Psoas muscle (tissue), 8 donors: ENCODE measurements around the gene PCDHGA9. TPM values are rescaled to one million over a fixed set of nuclear protein-coding genes. Genes with fewer than 3 reads are reported as not detected.
"Not testable (repeated sequence)": the region's sequence is repeated elsewhere in the genome, so short reads cannot be mapped to it uniquely, and the experiment has no call there.

Source experiments
- ATAC-seq, 4 donors: fragments of 200-7000 bp; cut with Tn5 transposase; one replicate each; pipeline ENCODE4 v1.9.1; 2020; ENCODE audit warnings: moderate library complexity in 3 of 4, mild to moderate bottlenecking in 2 of 4
- DNase-seq, 2 donors: peaks; one replicate each; pipeline ENCODE4 v3.0.0-alpha.2; 2020
- H3K27ac ChIP-seq: fragments of 200-600 bp; one replicate; pipeline ENCODE4 v1.8.0; 2022
- H3K27me3 ChIP-seq, 3 donors: fragments of 200-600 bp in 1 of 3; one replicate each; pipeline versions ENCODE4 v1.6.1 to v1.8.0; 2013 to 2022; ENCODE audit warnings: low read length in 2 of 3, mild to moderate bottlenecking in 2 of 3, moderate library complexity in 1 of 3; ENCODE audit not compliant: insufficient read depth in 3 of 3
- H3K36me3 ChIP-seq, 2 donors: fragments of 200-600 bp in 1 of 2; one replicate each; pipeline versions ENCODE4 v1.6.1 to v1.8.0; 2013 to 2022; ENCODE audit warnings: low read depth in 1 of 2, mild to moderate bottlenecking in 1 of 2, moderate library complexity in 1 of 2; ENCODE audit not compliant: insufficient read depth in 1 of 2
- H3K4me1 ChIP-seq: fragments of 200-600 bp; one replicate; pipeline ENCODE4 v1.8.0; 2022
- H3K4me3 ChIP-seq: fragments of 200-600 bp; one replicate; pipeline ENCODE4 v1.8.0; 2022; ENCODE audit warnings: mild to moderate bottlenecking
- H3K9me3 ChIP-seq: fragments of 200-600 bp; one replicate; pipeline ENCODE4 v1.8.0; 2022
- CTCF ChIP-seq: fragments of 200-600 bp; IDR thresholded peaks from one replicate; pipeline ENCODE4 v1.8.0; 2022; ENCODE audit warnings: antibody characterized with exemption
- WGBS, 3 donors: extraction: QIAGEN DNeasy Blood & Tissue Kit; methylation state at CpG; one replicate each; pipeline versions ENCODE4 v1.1.6 to v1.1.7; 2013; 5-methylcytosine and 5-hydroxymethylcytosine counted together
- intact Hi-C, 2 donors: fragments of 100-400 bp; cut with DNase I; formaldehyde crosslinking; loops; one replicate each; pipeline versions ENCODE4 v1.11.0 to v1.14.2; 2022
- polyA plus RNA-seq, 3 donors: library from polyadenylated mRNA; stranded (reverse); fragments of 200-250 nt; gene quantifications; one replicate each; pipeline ENCODE4 v1.2.3, GENCODE V29; 2013
- total RNA-seq, 4 donors: library from RNA; stranded (reverse); fragmentation: NEBNext Ultra II Directional in 2 of 4; extraction: Animal tissue kit (Norgen Biotek cat#: 25700) in 2 of 4; gene quantifications; one replicate each; pipeline versions ENCODE4 v1.2.1 to v1.2.4, GENCODE V29; 2021 to 2023
- donor health status: healthy with polysubstance abuse.
- donor health status: DM: no; HTN: no; CAD: no; lungs with moderate emphysema.
- donor health status: Bipolar disorder and iron deficiency.
- donor health status: healthy.
- donor health status: DM: yes; HTN: yes; CAD: no.
- donor health status: DM: no; HTN: no; CAD: no.
- donor health status: DM: no; HTN: no; CAD: no.
- donor health status: DM: yes; HTN: yes; CAD: no.

The PCDHGA9 gene
- total and polyA plus RNA-seq, 7 donors: 0.11 to 3.5 (median 1.5) TPM

DNA sequence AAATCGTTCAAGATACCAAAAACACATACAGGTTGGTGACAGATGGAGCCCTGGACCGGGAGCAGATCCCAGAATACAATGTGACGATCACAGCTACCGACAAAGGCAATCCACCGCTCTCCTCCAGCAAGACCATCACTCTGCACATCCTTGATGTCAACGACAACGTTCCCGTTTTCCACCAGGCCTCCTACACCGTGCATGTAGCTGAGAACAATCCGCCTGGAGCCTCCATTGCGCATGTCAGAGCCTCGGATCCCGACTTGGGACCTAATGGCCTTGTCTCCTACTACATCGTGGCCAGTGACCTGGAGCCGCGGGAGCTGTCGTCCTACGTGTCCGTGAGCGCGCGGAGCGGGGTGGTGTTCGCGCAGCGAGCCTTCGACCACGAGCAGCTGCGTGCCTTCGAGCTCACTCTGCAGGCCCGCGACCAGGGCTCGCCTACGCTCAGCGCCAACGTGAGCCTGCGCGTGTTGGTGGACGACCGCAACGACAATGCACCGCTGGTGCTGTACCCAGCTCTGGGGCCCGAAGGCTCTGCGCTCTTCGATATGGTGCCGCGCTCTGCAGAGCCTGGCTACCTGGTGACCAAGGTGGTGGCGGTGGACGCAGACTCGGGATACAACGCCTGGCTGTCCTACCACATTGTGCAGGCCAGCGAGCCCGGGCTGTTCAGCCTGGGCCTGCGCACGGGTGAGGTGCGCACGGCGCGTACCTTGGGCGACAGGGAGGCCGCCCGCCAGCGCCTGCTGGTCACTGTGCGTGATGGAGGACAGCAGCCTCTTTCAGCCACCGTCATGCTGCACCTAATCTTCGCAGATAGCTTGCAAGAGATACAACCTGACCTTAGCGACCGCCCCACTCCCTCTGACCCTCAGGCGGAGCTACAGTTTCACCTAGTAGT is 30.8 kb upstream of the PCDHGA9 start:
- no peak overlapping the region for H3K4me3 ChIP-seq
- WGBS, 3 donors: 38 to 42% (median 39%) methylated on average over 69 of the region's 69 CpGs
- no peaks in the 10 kb centered on the region for H3K36me3 ChIP-seq
- peaks cover 11% of the 10 kb centered on the region for H3K9me3 ChIP-seq
- no peak for TF ChIP-seq CTCF
- ATAC-seq (no peak), DNase-seq (no peak)
- H3K4me1 ChIP-seq: no peaks in the 10 kb centered on the region
- intact Hi-C loops: no loop called here
- no peak overlapping the region for H3K27ac ChIP-seq
- peaks cover 0 to 52% (median 17%) of the 10 kb centered on the region in 3 donors for H3K27me3 ChIP-seq

DNA sequence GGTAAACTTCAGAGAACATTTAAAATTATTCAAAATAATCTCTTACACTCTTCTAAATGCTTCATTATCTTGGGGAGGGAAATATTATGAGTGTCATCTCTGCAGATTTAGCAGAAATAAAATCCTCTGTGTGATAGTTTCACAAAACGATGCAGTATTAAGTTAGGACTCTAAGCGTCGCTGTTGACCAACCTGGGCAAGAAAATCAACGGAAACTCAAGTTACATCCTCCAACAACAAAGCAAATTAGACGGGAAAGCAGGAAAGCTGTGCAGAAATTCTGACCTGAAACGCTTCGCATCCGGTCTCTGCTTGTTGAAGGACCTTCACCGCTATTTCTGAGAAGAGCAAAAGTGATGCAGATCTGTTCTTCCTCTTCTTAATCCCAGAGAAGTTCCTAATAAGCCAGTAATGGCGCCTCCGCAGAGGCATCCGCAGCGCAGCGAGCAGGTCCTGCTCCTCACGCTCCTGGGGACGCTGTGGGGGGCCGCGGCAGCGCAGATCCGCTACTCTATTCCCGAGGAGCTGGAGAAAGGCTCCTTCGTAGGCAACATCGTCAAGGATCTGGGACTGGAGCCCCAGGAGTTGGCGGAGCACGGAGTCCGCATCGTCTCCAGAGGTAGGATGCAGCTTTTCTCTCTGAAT is 28.8 kb upstream of the PCDHGA9 start, which contains the start of gene PCDHGA6:
PCDHGA6 (plus strand) TSS at position 219 of the 645 bp plus-strand sequence; CDS start at position 412, 193 bp downstream.
- peak; percentile 36 for TF ChIP-seq CTCF
- DNase-seq: no peak
- 17 to 18% (median 17%) methylated on average over 27 of the region's 27 CpGs for WGBS, 3 donors
- Histone ChIP-seq H3K27ac (no peak within 1 kb of the TSS), H3K4me3 (peak within 1 kb of the TSS; percentile 52), H3K9me3 (peaks cover 16% of the 10 kb centered on the region), H3K4me1 (no peaks in the 10 kb centered on the region), H3K27me3 (peaks cover 0 to 46% (median 17%) of the 10 kb centered on the region in 3 donors), H3K36me3 (no peaks in the 10 kb centered on the region)
- ATAC-seq: peak in 3 of 4 donors; percentile 64 to 72 (median 68)
- intact Hi-C loops: no loop called here

- ATAC-seq: no peak
- H3K4me3 ChIP-seq: peak overlapping the region; percentile 52
Observed at GRCh38 chr5:141374627-141375026, 28.0 kb upstream of the PCDHGA9 start.

GRCh38 chr5:141375444-141376155 is 27.0 kb upstream of the PCDHGA9 start:
- intact Hi-C loops, H3K27ac ChIP-seq, ATAC-seq, H3K4me1 ChIP-seq, H3K4me3 ChIP-seq, DNase-seq, H3K36me3 ChIP-seq: not testable (repeated sequence)
- Histone ChIP-seq H3K27me3 (peaks cover 0 to 36% (median 14%) of the 10 kb centered on the region in 3 donors), H3K9me3 (peaks cover 16% of the 10 kb centered on the region)
- WGBS, 3 donors: 45 to 60% (median 55%) methylated on average over 28 to 42 of the region's 48 CpGs

More at GRCh38 chr5:141374627-141375026, 28.0 kb upstream of the PCDHGA9 start:
- no peak for DNase-seq
- Histone ChIP-seq H3K27me3 (peaks cover 0 to 42% (median 17%) of the 10 kb centered on the region in 3 donors), H3K36me3 (no peaks in the 10 kb centered on the region), H3K9me3 (peaks cover 16% of the 10 kb centered on the region), H3K27ac (no peak overlapping the region), H3K4me1 (no peaks in the 10 kb centered on the region)
- 55 to 68% (median 60%) methylated on average over 14 of the region's 14 CpGs for WGBS, 3 donors
- intact Hi-C loops: no loop called here
- TF ChIP-seq CTCF: no peak
